Peyer's patch (tissue), 4 donors: ENCODE measurements around the gene AP1B1.

Experiments
- POLR2A ChIP-seq, 2 donors: fragments of 450-650 bp; IDR thresholded peaks; one replicate each; pipeline ENCODE4 v1.5.1; 2017; ENCODE audit warnings: antibody characterized with exemption in 2 of 2, mild to moderate bottlenecking in 2 of 2, moderate library complexity in 2 of 2
- TF ChIP-seq, protein P1 (sequence below), 6 experiments: fragments of 450-650 bp in 4 of 6; fragments of 200-600 bp in 2 of 6; sonication (generic) in 1 of 6; IDR thresholded peaks; one replicate each; pipeline ENCODE4 v1.5.1; 2017 to 2019; ENCODE audit warnings: antibody characterized with exemption in 6 of 6, mild to moderate bottlenecking in 3 of 6, moderate library complexity in 1 of 6

DNA sequence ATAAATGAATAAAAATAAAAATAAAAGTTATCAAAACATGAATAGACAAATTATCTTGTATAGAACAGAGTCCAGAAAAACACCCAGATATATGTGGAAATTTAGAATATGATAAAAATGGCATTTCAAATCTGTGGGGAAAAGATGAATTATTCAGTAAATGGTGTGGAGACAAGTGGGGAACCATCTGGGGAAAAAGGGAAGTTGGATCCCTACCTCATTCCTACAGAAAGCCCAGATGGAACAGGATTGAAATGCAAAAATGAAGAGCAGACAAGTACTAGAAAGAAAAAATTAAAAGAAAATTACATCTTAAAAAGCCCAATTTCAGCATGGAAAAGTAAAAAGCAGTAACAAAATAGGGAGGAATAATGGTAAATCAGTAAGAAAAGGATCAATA lies 64.7 kb downstream of the AP1B1 start:
- TF ChIP-seq, protein P1, sequence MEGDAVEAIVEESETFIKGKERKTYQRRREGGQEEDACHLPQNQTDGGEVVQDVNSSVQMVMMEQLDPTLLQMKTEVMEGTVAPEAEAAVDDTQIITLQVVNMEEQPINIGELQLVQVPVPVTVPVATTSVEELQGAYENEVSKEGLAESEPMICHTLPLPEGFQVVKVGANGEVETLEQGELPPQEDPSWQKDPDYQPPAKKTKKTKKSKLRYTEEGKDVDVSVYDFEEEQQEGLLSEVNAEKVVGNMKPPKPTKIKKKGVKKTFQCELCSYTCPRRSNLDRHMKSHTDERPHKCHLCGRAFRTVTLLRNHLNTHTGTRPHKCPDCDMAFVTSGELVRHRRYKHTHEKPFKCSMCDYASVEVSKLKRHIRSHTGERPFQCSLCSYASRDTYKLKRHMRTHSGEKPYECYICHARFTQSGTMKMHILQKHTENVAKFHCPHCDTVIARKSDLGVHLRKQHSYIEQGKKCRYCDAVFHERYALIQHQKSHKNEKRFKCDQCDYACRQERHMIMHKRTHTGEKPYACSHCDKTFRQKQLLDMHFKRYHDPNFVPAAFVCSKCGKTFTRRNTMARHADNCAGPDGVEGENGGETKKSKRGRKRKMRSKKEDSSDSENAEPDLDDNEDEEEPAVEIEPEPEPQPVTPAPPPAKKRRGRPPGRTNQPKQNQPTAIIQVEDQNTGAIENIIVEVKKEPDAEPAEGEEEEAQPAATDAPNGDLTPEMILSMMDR (IDR thresholded peaks at IDR 0.05), result no peak
- no peak for TF ChIP-seq POLR2A (IDR thresholded peaks at IDR 0.05)
